T1000 (cell line): ENCODE measurements around the gene ELMO1.

ENCODE experiments used
- DNase-seq: peaks from one replicate; lab custom pipeline; 2025; ENCODE audit warnings: mixed read lengths; lab: John Stamatoyannopoulos, UW

Gene ELMO1

GRCh38 chr7:36827726-36828703, 620.6 kb downstream of the ELMO1 start:
- DNase-seq, result no peak

GRCh38 chr7:36825501-36825900, 623.2 kb downstream of the ELMO1 start:
- DNase-seq, result no peak

- DNase-seq, result no peak
Measured at GRCh38 chr7:36823353-36823752, 625.3 kb downstream of the ELMO1 start.

- DNase-seq, result no peak
Measured at GRCh38 chr7:36821617-36822016, 627.0 kb downstream of the ELMO1 start.

GRCh38 chr7:36820527-36821170, 628.0 kb downstream of the ELMO1 start:
- no peak for DNase-seq

GRCh38 chr7:36819639-36820038, 629.0 kb downstream of the ELMO1 start:
- DNase-seq, result no peak

- DNase-seq, result no peak
Measured at GRCh38 chr7:36814311-36814710, 634.4 kb downstream of the ELMO1 start.

GRCh38 chr7:36811807-36812206, 636.9 kb downstream of the ELMO1 start:
- no peak for DNase-seq

- DNase-seq, result no peak
Measured at GRCh38 chr7:36810489-36810888, 638.2 kb downstream of the ELMO1 start.

- no peak for DNase-seq
Measured at GRCh38 chr7:36810032-36810431, 638.6 kb downstream of the ELMO1 start.

- DNase-seq, result no peak
Measured at GRCh38 chr7:36809510-36809909, 639.2 kb downstream of the ELMO1 start.

- DNase-seq, result no peak
Measured at GRCh38 chr7:36809086-36809485, 639.6 kb downstream of the ELMO1 start.

GRCh38 chr7:36806891-36807290, 641.8 kb downstream of the ELMO1 start:
- DNase-seq, result no peak
